K562 (cell line): ENCODE results near the gene RITA1.

Source experiments
- ARNT ChIP-seq, 2 experiments: fragments of 450-650 bp; IDR thresholded peaks; 2 replicates each; pipeline ENCODE4 v1.6.1; 2016; ENCODE audit warnings: mild to moderate bottlenecking in 1 of 2
- CHAMP1 ChIP-seq: fragments of 450-650 bp; IDR thresholded peaks from 2 replicates; pipeline ENCODE4 v1.6.1; 2016; ENCODE audit warnings: mild to moderate bottlenecking
- CHD4 ChIP-seq: fragments of 200-600 bp; sonication (generic); IDR thresholded peaks from 3 replicates; pipeline ENCODE4 v1.6.1; 2012; ENCODE audit warnings: low read depth, mild to moderate bottlenecking, mixed read lengths, low read length, inconsistent platforms; ENCODE audit not compliant: insufficient read depth, insufficient replicate concordance, poor library complexity, severe bottlenecking
- EP300 ChIP-seq: IDR thresholded peaks from 2 replicates; pipeline ENCODE4 v1.6.1; 2012; ENCODE audit warnings: low read length, improper control_type of control experiment
- FOXK2 ChIP-seq, 2 experiments: fragments of 450-650 bp; IDR thresholded peaks in 1 of 2; conservative IDR thresholded peaks in 1 of 2; 2 replicates each; pipeline ENCODE4 v1.6.1; 2016; ENCODE audit warnings: low read depth in 2 of 2, mild to moderate bottlenecking in 1 of 2
- NRF1 ChIP-seq, 2 experiments: fragments of 450-650 bp; IDR thresholded peaks in 1 of 2; conservative IDR thresholded peaks in 1 of 2; 2 replicates each; pipeline ENCODE4 v1.6.1; 2014; ENCODE audit warnings: mild to moderate bottlenecking in 2 of 2
- POLR2A ChIP-seq: fragments of 450-650 bp; conservative IDR thresholded peaks from 2 replicates; pipeline ENCODE4 v1.6.1; 2016
- POLR2AphosphoS2 ChIP-seq: IDR thresholded peaks from 2 replicates; pipeline ENCODE4 v1.6.1; 2012; ENCODE audit warnings: low read length, improper control_type of control experiment
- RUNX1 ChIP-seq: sonication (generic); IDR thresholded peaks from 2 replicates; pipeline ENCODE4 v1.6.1; 2016; ENCODE audit warnings: antibody characterized with exemption, low read depth
- SIN3A ChIP-seq, 2 experiments: fragments of 150-350 bp in 1 of 2; IDR thresholded peaks; 2 replicates each; pipeline ENCODE4 v1.6.1; 2011 to 2016; ENCODE audit warnings: borderline replicate concordance in 2 of 2, low read depth in 2 of 2, low read length in 2 of 2, mild to moderate bottlenecking in 2 of 2, moderate library complexity in 2 of 2; ENCODE audit not compliant: control insufficient read depth in 1 of 2
- YY1 ChIP-seq, 3 experiments: IDR thresholded peaks; 2 replicates each; pipeline ENCODE4 v1.6.1; 2011; ENCODE audit warnings: low read length in 2 of 3, mild to moderate bottlenecking in 2 of 3, moderate library complexity in 2 of 3, borderline replicate concordance in 1 of 3, control low read depth in 1 of 3, low read depth in 1 of 3; ENCODE audit not compliant: insufficient read depth in 3 of 3, insufficient replicate concordance in 2 of 3, control insufficient read depth in 1 of 3, insufficient read length in 1 of 3; ENCODE audit errors: extremely low read depth in 1 of 3
- TF ChIP-seq, protein P1 (sequence below), 3 experiments: IDR thresholded peaks in 2 of 3; conservative IDR thresholded peaks in 1 of 3; 2 replicates each; pipeline ENCODE4 v1.5.1; 2011 to 2012; ENCODE audit warnings: low read length in 3 of 3, mild to moderate bottlenecking in 3 of 3, control low read depth in 2 of 3, improper control_type of control experiment in 1 of 3, inconsistent platforms in 1 of 3, low read depth in 1 of 3, mixed read lengths in 1 of 3, moderate library complexity in 1 of 3; ENCODE audit not compliant: insufficient read depth in 2 of 3
- TF ChIP-seq, protein P2 (sequence below): sonication (generic); formaldehyde crosslinking; IDR thresholded peaks from 2 replicates; pipeline ENCODE4 v1.8.0; 2022; ENCODE audit warnings: mild to moderate bottlenecking, missing genetic modification reagents

DNA sequence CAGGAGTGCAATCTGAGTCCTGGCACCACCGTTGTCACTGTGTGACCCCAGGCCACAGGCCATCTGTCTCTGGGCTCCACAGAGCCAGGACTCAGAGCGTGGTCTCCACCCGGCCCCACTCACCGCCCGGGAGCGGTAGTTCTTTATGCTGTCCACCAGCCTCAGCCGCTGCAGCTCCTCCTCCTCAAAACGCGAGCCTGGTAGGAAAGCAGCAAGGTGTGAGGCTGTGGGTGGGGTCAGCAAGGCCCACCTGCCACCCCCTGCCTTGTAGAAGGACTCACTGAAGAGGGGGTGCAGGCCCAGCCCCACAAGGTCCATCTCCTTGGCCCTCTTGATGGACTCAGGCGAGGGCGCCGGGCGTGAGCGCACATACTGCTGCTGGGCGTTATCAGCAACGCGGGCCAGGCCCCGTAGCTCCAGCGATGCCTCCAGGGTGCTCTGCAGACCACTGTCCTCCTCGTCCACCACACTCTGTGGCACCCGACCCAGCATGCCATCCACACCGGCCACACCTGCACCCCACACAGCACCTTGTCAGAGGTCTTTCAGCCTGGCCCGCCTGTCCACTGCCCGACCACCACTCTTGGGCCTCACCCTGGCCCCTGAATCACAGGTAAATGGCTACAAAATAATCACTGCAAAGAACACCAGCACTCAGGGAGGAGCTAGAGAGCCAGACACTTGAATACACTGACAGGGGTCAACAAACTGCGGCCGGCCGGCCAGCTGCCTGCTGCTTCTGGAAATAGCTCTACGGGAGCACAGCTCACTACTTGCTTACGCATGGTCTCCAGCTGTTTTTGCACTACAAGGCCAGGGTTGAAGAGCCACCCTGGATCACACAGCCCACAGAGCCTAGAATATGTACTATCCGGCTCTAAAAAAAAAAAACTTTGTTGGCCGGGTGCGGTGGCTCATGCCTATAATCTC, 19.7 kb upstream of the RITA1 start:
- TF ChIP-seq CHD4 (no peak), POLR2A (no peak), NRF1 (conservative IDR thresholded peaks at IDR 0.05 in 1 of 2, IDR thresholded peaks at IDR 0.05 in 1 of 2) (no peak), SIN3A (IDR thresholded peaks at IDR 0.05; ENCODE audit: borderline replicate concordance in 2 of 2, control insufficient read depth in 1 of 2, low read depth in 2 of 2, low read length in 2 of 2) (no peak), YY1 (IDR thresholded peaks at IDR 0.05; ENCODE audit: borderline replicate concordance in 1 of 3, control insufficient read depth in 1 of 3, extremely low read depth in 1 of 3, insufficient read depth in 3 of 3, insufficient read length in 1 of 3, insufficient replicate concordance in 2 of 3, low read depth in 1 of 3, low read length in 2 of 3) (no peak), CHAMP1 (no peak), EP300 (no peak), FOXK2 (conservative IDR thresholded peaks at IDR 0.05 in 1 of 2, IDR thresholded peaks at IDR 0.05 in 1 of 2; ENCODE audit: low read depth in 2 of 2) (no peak), RUNX1 (no peak), POLR2AphosphoS2 (no peak), ARNT (IDR thresholded peaks at IDR 0.05) (no peak)
- TF ChIP-seq, protein P1, sequence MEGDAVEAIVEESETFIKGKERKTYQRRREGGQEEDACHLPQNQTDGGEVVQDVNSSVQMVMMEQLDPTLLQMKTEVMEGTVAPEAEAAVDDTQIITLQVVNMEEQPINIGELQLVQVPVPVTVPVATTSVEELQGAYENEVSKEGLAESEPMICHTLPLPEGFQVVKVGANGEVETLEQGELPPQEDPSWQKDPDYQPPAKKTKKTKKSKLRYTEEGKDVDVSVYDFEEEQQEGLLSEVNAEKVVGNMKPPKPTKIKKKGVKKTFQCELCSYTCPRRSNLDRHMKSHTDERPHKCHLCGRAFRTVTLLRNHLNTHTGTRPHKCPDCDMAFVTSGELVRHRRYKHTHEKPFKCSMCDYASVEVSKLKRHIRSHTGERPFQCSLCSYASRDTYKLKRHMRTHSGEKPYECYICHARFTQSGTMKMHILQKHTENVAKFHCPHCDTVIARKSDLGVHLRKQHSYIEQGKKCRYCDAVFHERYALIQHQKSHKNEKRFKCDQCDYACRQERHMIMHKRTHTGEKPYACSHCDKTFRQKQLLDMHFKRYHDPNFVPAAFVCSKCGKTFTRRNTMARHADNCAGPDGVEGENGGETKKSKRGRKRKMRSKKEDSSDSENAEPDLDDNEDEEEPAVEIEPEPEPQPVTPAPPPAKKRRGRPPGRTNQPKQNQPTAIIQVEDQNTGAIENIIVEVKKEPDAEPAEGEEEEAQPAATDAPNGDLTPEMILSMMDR (IDR thresholded peaks at IDR 0.05 in 2 of 3, conservative IDR thresholded peaks at IDR 0.05 in 1 of 3; ENCODE audit: insufficient read depth in 2 of 3, low read depth in 1 of 3, low read length in 3 of 3): no peak
- TF ChIP-seq, protein P2, sequence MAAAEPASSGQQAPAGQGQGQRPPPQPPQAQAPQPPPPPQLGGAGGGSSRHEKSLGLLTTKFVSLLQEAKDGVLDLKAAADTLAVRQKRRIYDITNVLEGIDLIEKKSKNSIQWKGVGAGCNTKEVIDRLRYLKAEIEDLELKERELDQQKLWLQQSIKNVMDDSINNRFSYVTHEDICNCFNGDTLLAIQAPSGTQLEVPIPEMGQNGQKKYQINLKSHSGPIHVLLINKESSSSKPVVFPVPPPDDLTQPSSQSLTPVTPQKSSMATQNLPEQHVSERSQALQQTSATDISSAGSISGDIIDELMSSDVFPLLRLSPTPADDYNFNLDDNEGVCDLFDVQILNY (CRISPR knock-in tag): no peak
